Neural cell (in vitro differentiated cells): ENCODE data around the gene SERPINB10.

Source experiments
- CTCF ChIP-seq: fragments of 450-650 bp; IDR thresholded peaks from 2 replicates; pipeline ENCODE4 v1.5.1; 2014; ENCODE audit warnings: antibody characterized with exemption, mild to moderate bottlenecking, moderate library complexity; ENCODE audit not compliant: poor library complexity, severe bottlenecking
- EP300 ChIP-seq: fragments of 450-650 bp; conservative IDR thresholded peaks from 2 replicates; pipeline ENCODE4 v1.6.1; 2014; ENCODE audit warnings: antibody characterized with exemption, mild to moderate bottlenecking, moderate library complexity; ENCODE audit not compliant: poor library complexity, severe bottlenecking
- EZH2 ChIP-seq: fragments of 200-600, 300-800 bp; shearing (Covaris generic), sonication (generic); IDR thresholded peaks from 2 replicates; pipeline ENCODE4 v1.6.1; 2014; ENCODE audit warnings: antibody characterized with exemption, low read length, borderline replicate concordance, mild to moderate bottlenecking; ENCODE audit not compliant: insufficient read depth, poor library complexity, severe bottlenecking
- MXI1 ChIP-seq: fragments of 450-650 bp; conservative IDR thresholded peaks from 2 replicates; pipeline ENCODE4 v1.6.1; 2014; ENCODE audit warnings: antibody characterized with exemption, mild to moderate bottlenecking; ENCODE audit not compliant: poor library complexity, severe bottlenecking
- POLR2AphosphoS5 ChIP-seq: IDR thresholded peaks from 2 replicates; pipeline ENCODE4 v1.6.1; 2012
- RAD21 ChIP-seq: fragments of 450-650 bp; conservative IDR thresholded peaks from 2 replicates; pipeline ENCODE4 v1.6.1; 2014; ENCODE audit warnings: antibody characterized with exemption, mild to moderate bottlenecking, moderate library complexity
- REST ChIP-seq: IDR thresholded peaks from 2 replicates; pipeline ENCODE4 v1.6.1; 2012; ENCODE audit warnings: borderline replicate concordance

GRCh38 chr18:63980027-63980426 is 72.3 kb downstream of the SERPINB10 start:
- TF ChIP-seq EZH2 (no peak), RAD21 (no peak), CTCF (no peak), EP300 (no peak), REST (no peak), POLR2AphosphoS5 (no peak), MXI1 (no peak)
